Activated CD8-positive, alpha-beta memory T cell treated with anti-CD3 and anti-CD28 coated beads for 48 hours (primary cell): ENCODE measurements around the gene ARSB.
A peak's percentile ranks its signal among the peaks of the same experiment; 100 is the strongest.

Experiments
- DNase-seq, 3 experiments: peaks; one replicate each; pipeline ENCODE4 v3.0.0-alpha.2; 2020; ENCODE audit warnings: low read depth in 2 of 3, low spot score in 2 of 3

The ARSB gene

DNA sequence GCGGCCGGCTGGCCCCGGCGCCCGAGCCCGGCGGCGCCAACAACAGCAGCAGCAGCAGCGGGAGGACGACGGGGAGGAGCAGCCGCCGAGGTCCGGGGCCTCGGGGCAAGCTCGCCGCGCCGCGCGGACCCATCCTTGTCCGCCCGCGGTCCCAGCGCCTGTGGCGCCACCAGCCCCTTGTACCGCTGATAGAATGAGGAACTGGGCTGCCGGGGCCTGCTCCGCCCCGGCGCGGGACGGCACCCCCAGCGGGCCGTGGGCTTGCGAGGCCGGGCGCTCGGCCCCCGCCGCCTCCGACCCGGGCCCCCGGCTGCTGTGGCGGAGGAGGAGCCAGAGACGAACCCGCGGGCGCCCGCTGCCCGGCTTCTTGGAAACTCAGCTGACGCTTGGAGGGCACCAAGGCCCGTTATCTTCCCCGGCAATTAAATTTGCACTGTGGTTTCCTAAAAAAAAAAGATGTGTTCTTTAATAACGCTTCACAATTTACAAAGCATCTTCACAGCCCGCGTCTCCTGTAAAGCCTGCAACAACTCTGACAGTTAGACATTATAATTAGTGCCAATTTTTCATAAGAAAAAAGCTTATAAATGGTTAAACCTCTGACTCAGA lies at the start of gene ARSB:
Gene ARSB, minus strand, starts transcription at position 195 of the 609 bp plus-strand sequence. Its CDS starts 62 bp downstream, at position 133.
- DNase-seq: peak; percentile 20 to 54 (median 41)

GRCh38 chr5:79032782-79033181 lies 47.7 kb upstream of the ARSB start:
- DNase-seq: no peak

DNA sequence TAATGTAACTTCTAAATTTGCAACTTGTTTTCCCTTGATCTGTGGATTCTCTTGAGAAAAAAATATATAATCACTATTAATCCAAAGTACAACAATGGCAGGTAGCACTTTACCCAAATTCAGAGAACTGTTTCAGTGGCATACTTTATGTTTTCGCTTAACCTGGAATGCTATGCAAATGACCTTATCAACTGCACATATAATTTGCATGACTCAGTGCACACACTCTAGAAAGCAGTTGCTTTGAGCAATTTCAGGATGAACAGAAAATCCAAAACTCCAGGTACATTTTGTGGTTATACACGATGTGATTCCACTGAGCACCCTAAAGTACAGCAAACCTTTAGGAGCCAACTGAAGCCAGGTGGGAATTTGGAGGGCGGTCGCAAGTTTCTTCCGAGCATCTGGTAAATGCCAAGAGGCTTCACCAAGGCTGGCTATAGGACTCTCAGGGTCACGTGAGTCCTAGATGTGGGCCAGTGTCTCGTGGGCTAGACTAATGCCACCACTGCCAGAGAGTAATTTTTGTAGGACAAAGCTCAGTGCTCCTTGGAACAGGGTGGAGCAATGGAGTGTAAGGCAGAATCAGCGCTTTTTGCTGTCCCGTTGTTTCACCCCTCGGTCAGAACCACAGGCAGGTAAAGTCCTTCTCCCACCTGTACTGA lies 47.1 kb upstream of the ARSB start:
- DNase-seq: no peak

GRCh38 chr5:79031485-79031867 lies 46.4 kb upstream of the ARSB start:
- DNase-seq: no peak

- DNase-seq: no peak
Observed at GRCh38 chr5:79030663-79031484, 45.8 kb upstream of the ARSB start.

GRCh38 chr5:79025054-79025472 lies 40.0 kb upstream of the ARSB start:
- DNase-seq: peak in 2 of 3 experiments; percentile 16 to 23

GRCh38 chr5:79023947-79024346 lies 38.8 kb upstream of the ARSB start:
- DNase-seq: no peak

DNA sequence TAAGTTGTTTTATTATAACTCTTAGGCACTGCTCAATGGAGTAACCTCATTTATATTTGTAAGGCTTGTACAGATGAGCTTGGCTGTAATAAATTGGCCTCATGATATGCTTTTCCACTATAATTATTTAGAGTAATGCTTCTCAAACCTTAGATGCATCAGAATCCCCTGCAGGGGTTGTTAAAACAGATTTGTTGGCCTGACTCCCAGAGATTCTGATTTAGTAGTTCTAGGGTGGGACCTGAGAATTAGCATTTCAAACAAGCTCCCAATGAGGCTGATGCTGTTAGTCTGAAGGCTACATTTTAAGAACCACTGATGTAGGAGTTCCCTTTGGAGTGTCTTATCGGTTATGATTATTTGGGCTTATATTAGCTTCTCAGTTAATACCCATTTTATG lies 38.2 kb upstream of the ARSB start:
- DNase-seq: no peak

GRCh38 chr5:79022771-79023170 lies 37.7 kb upstream of the ARSB start:
- no peak for DNase-seq

GRCh38 chr5:79021753-79022152 lies 36.6 kb upstream of the ARSB start:
- DNase-seq: no peak

GRCh38 chr5:79020861-79021561 lies 35.9 kb upstream of the ARSB start:
- no peak for DNase-seq

DNA sequence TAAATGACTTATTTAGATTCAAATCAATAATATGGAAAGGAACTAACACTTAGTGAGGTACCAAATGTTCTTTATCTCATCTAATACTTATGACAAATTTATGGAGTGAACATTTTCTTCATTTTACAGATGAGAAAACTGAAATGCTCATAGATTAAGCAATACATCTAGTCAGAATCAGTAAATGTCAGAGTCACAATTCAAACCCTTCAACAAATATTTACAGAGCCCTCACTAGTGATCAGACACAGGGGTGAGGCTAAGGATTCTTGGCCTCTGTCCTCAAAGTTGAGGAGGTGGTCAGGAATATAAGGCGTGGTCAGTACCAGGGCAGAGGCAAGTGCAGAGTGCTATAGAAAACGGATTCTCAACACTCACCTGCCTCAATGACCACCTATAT lies 29.5 kb upstream of the ARSB start:
- no peak for DNase-seq

DNA sequence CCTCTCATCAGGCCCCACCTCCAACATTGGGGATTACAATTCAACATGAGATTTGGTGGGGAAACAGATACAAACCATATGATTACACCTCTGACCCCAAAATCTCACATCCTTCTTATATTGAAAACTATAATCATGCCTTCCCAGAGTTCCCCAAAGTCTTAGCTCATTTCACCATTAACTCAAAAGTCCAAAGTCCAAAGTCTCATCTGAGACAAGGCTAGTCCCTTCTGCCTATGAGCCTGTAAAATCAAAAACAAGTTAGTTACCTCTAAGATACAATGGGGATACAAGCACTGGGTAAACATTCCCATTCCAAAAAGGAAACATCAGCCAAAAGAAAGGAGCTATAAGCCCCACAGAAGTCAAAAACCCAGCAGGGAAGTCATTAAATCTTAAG lies 26.8 kb upstream of the ARSB start:
- no peak for DNase-seq

DNA sequence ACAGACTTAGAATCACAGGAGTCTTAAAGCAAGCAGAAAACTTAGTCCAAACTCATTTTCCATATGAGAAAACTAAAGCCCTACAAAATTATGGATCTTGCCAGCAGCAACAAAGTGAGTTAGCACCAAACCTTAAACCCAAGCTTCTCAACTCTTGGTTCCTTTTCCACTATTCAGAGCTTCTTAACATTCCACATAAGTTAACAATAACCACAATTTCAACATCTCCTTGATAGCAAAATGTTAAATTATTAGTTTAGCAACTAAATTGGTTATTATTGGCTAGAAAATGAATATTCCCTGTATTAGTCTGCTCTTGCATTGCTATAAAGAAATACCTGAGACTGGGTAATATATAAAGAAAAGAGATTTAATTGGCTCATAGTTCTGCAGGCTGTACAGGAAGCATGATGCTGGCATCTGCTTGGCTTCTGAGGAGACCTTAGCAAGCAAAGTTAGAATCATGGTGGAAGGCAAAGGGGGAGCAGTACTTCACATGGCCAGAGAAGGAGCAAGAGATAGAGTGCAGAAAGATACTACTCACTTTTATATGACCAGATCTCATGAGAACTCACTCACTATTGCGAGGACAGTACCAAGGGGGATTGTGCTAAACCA lies 26.2 kb upstream of the ARSB start:
- no peak for DNase-seq

GRCh38 chr5:79008362-79008761 lies 23.3 kb upstream of the ARSB start:
- no peak for DNase-seq

- DNase-seq: no peak
Observed at GRCh38 chr5:79007872-79008271, 22.8 kb upstream of the ARSB start.

DNA sequence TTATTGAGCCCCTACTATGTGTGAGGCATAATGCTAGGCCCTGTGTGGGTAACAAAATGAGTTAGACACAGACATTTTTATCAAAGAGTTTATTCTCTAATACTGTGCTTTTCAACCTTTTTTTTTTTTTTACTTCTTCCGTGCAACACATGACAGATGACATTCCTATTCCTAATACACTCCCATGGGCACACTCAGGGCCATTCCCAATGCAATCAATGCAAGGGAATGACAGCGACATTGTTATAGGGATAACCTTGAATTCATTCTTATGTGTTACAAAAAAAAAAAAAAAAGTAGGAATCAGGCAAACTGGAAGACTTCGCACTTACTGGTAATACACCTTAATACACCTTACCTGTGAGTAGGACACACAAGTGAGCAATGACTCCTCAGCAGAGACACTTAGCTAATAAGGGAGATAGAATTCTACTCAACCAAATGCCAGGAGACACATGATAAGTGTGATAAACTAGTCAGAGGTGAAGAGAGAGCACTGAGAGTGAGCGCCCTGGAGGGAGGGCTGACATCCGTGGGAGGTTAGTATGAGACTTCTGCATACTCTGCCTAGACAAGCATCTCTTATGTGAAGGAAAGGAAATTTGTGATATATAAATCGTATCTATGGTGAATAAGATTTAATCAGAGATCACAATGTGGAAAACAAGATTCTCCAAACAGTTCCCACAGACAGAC lies 21.0 kb upstream of the ARSB start:
- no peak for DNase-seq

DNA sequence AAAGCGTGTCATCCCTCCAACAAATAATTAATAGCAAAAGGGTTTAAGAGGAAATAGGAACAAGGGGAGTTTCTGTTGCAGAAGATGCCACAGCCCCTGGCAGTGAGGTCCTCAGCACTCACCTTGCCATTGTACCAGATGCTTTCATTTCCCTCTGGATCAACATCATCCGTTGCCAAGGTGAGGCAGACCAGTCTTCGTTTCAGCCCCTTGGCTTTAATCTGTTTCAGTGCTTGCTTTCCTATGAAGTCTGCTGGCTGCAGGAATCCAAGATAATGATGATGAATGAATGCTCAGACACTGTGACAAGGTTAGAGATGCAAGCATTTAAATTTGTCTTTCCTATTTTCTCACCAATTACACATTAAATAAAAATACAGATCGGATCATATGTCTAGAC lies 20.0 kb upstream of the ARSB start:
- no peak for DNase-seq

- DNase-seq: no peak
Observed at GRCh38 chr5:79002374-79002773, 17.3 kb upstream of the ARSB start.

DNA sequence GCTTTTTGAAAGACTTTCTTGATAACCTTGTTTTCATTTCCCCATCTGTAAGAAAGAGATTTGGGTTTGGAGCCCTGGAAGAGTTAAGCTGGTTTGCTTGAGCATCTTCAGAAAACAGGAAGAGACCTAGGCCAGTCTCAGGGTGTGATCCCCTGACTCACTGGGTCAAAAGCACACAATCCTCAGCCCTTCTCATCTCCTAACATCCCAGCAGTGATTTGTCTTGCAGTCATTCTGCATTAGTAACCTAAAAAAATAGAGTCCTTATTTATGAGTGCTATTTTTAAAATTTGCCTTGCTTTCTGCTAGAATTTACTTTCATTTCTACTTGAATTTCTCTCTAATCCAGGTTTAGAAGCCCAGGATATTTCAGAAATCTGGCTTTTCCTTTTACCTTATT lies 16.4 kb upstream of the ARSB start:
- no peak for DNase-seq

DNA sequence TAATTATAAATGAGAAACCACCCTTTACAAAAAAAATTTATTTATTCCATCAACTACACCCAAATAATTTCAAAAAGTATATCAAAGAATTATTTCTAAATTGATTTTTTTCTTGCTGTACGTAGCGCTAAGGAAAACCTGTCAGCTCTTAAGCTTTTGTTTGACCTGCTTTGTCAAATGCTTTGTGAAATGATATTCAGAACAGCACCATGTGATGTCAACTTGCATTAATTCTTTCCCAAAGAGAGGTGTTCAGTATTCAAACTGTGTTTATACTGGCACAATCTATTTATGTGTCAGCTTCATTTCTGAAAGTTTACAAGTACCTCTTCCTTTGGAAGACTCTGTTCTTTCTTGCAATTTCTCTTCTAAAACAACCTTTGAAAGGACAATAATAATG lies 12.0 kb upstream of the ARSB start:
- DNase-seq: no peak
